Smooth muscle cell of the brain vasculature (primary cell): ENCODE measurements around the gene CRIP3.

ENCODE experiments used
- DNase-seq: peaks from one replicate; pipeline ENCODE4 v3.0.0-alpha.2; 2012; ENCODE audit warnings: low read depth, low spot score

CRIP3 gene

GRCh38 chr6:43287717-43288679 is 20.6 kb downstream of the CRIP3 start:
- no peak for DNase-seq

DNA sequence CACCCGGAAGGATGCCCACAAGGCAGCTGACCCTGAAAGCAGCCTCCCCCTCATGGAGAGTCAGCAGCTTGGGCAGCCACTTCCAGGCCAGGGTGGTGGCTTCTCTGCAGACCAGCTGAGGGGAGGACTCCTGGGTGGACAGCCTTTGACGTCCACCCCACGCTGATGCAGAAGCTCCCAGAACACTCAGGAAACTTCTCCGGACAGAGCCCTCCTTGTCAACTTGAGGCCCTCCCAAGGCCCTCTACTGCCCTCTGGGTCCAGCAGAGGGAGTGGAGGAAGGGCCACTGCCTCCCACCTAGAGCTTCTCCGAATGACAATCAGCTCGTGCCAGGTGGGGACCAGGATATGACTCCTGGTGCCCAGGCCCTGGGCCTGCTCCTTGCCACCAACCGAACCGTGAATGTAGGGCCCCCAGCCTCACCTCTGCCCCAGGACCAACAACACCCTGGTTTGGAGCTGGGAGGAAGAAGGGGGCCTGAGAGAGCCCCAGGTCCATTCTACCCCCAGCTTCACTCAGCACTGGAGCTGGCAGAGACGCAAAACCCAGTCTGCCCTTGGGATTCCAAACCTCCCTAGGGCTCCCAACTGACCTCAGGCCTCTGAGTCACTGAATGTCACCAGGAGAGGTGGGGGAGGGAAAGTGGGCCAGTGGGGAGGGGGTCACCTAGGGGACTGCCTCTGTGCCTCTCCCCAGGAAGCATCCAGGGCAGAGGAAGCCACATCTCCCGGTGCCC is 21.5 kb downstream of the CRIP3 start:
- DNase-seq = no peak

GRCh38 chr6:43286456-43286979 is 22.1 kb downstream of the CRIP3 start:
- no peak for DNase-seq

GRCh38 chr6:43285832-43286231 is 22.8 kb downstream of the CRIP3 start:
- no peak for DNase-seq

GRCh38 chr6:43284991-43285781 is 23.4 kb downstream of the CRIP3 start:
- DNase-seq = no peak

- DNase-seq = no peak
Observed at GRCh38 chr6:43283905-43284304, 24.7 kb downstream of the CRIP3 start.

GRCh38 chr6:43283514-43283901 is 25.1 kb downstream of the CRIP3 start:
- DNase-seq = no peak

DNA sequence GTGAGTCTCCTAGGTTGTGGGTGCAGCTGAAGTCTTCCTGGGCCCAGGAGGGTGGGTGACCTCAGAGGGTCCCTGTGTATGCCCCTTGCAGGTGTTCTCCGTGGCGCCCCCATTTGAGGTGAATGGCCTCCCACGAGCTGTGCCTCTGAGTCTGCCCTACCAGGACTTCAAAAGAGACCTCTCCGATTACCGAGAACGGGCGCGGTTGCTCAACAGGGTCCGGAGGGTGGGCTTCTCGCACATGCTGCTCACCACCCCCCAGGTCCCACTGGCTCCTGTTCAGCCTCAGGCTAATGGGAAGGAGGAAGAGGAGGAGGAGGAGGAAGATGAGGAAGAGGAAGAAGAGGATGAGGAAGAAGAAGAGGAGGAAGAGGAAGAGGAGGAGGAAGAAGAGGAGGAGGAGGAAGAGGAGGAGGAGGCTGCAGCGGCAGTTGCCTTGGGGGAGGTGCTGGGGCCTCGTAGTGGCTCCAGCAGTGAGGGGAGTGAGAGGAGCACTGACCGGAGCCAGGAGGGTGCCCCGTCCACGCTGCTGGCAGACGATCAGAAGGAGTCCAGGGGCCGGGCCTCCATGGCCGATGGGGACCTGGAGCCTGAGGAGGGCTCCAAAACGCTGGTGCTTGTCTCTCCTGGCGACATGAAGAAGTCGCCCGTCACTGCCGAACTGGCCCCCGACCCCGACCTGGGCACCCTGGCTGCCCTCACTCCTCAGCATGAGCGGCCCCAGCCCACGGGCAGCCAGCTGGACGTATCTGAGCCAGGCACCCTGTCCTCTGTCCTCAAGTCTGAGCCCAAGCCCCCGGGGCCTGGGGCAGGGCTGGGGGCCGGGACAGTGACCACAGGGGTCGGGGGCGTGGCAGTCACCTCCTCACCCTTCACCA is 25.8 kb downstream of the CRIP3 start:
- DNase-seq = no peak

DNA sequence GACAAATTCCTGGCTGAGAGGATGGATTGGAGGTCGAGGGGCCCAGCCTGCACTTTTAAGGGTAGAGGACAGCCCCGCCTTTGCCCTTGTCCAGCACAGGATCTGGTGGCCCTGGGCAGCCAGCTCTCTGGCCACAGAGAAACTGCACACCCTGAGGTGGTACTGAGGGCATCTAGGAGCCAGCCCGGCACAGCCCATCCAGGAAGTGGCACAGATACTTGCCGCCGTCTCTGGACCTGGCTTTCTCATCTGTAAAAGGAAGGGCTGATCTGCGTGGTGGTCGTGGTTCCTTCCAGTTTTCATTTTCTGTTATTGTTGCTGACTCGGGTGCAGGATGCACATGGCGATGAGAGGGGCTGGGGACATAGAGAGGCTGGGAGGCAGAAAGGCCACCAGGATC is 26.6 kb downstream of the CRIP3 start:
- DNase-seq = no peak

GRCh38 chr6:43280234-43280633 is 28.4 kb downstream of the CRIP3 start:
- no peak for DNase-seq

GRCh38 chr6:43278524-43279078 is 30.0 kb downstream of the CRIP3 start:
- DNase-seq = no peak

DNA sequence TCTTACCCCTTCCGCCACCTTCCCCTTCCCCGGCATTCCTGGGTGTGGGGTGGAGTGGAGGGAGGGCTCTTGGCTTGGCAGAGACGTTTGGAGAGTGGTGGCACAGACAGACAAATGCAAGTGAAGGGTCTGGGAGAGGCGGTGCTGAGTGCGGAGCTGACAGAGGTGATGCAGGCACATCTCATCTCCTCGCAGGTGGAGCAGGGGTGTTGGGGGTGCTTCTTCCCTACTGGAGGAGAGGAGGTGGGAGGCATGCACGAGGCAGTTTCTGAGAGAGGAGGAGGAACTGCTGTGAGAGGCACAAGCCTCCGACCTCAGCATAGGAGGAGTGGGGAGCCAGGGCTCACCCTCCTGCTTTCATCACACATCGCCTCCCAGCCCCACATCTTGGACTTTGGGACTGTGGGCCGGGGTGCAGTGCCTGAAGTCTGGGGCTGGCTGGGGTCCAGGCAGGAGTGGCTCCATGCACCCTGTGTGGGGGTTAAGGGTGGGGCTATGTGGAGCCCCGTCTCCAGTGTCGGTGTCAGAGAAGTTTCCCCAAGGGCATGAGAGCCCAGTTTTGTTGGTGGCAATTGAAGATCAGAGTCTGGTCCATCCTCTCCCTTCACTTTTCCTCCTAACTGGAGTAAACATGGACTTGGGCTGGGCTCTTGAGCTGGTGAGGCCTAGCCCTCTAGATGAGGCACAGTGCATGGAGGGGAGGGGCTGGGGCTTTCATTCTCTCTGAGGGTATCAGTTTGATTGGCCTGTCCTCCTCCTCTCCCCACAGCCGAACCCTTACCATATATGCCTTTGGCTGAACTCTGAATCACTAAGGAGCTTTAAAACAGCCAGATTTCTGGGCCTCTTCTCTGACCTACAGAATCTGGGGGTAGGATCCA is 30.7 kb downstream of the CRIP3 start:
- DNase-seq = no peak

- DNase-seq = no peak
Observed at GRCh38 chr6:43277306-43277642, 31.4 kb downstream of the CRIP3 start.

- DNase-seq = no peak
Observed at GRCh38 chr6:43276577-43277305, 31.9 kb downstream of the CRIP3 start.

- no peak for DNase-seq
Observed at GRCh38 chr6:43275801-43276576, 32.6 kb downstream of the CRIP3 start.

GRCh38 chr6:43274916-43275597 is 33.6 kb downstream of the CRIP3 start:
- DNase-seq = no peak

GRCh38 chr6:43274127-43274915 is 34.3 kb downstream of the CRIP3 start:
- DNase-seq = no peak
